Muscle of back (tissue), 11 donors: ENCODE measurements around the gene PYGB. TPM values are rescaled to one million over a fixed set of nuclear protein-coding genes. Genes with fewer than 3 reads are reported as not detected.
"Not testable (repeated sequence)": the region's sequence is repeated elsewhere in the genome, so short reads cannot be mapped to it uniquely, and the experiment has no call there.

Experiments used
- DNase-seq, 3 donors: peaks; one replicate each; pipeline versions ENCODE4 v3.0.0 to v3.0.0-alpha.2; 2013
- polyA plus RNA-seq, 10 donors: library from polyadenylated mRNA; unstranded; fragments of 120-200 nt; gene quantifications; one replicate each; pipeline ENCODE4 v1.2.1, GENCODE V29; 2013; ENCODE audit not compliant: insufficient read length in 10 of 10

The PYGB gene
- polyA plus RNA-seq, 10 donors = 20.2 to 27.8 (median 23.7) TPM

DNA sequence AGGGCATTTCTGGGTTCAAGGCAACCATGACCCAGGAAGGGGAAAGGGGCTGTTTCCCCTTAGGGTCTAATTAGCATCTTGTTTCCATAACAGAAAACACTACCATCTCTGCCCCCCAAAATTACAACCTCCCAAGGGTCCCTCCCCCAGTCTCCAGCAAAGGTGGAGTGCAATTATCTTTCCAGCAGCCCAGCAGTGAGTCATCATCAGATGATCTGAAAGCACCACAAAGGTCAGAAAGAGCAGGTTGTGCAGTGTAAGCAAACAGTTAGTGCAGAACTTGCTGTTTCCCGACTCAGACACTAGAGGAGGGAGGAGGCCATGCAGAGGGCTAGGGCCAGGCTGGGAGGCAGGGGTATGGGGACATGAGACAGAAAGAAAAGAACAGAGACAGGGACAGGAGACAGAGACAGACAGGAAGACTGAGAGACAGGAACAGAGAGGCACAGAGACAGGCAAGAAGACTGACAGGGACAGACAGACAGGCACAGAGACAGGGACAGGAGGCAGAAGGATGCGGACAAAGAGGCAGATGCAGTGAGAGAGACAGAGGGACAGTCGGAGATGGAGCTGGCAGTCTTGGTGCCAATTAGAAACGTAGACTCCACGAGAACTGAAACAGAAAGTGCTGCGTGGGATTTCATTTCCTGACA is 62.5 kb downstream of the PYGB start:
- peak; percentile 36 to 71 (median 60) for DNase-seq

DNA sequence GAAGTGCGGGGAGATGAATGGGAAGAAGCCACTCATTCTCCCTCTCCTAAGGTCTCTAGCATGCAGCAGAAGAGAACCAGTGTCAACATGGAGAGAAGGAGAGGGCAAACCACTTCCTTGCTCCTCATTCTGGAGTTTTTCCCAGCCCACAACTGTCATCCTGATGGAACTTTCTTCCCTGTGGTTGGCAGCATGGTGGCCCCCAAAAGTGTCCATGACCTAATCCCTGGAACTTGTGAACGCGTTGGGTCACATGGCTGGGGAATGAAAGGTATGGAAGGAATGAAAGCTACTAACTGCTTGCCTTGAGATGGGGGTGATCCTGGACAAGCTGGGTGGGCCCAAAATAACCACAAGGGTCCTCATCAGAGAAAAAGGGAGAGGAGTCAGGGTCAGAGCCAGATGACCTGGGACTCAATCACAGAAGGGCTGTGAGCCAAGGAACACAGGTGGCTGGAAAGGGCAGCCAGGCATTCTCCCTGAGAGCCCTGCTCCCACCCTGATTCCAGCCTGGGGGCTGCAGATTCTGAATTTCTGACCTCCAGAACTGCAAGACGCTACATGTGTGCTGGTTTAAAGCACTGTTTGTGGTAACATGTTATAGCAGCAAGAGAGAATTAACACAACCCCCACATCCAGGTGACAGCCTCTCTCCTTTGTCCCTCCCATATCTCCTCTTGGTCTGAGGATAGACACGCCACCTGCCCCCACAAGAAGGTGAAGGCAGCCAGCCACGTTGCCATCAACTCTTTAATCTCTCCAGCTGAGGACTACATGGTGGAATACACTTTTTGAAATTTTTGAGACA is 63.2 kb downstream of the PYGB start:
- DNase-seq = peak in 2 of 3 donors; percentile 47 to 87

DNA sequence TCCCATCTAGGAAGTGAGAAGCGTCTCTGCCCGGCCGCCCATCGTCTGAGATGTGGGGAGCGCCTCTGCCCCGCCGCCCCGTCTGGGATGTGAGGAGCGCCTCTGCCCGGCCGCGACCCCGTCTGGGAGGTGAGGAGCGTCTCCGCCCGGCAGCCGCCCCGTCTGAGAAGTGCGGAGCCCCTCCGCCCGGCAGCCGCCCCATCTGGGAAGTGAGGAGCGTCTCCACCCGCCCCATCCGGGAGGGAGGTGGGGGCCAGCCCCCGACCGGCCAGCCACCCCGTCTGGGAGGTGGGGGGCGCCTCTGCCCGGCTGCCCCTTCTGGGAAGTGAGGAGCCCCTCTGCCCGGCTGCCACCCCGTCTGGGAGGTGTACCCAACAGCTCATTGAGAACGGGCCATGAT is 64.8 kb downstream of the PYGB start:
- not testable (repeated sequence) for DNase-seq

DNA sequence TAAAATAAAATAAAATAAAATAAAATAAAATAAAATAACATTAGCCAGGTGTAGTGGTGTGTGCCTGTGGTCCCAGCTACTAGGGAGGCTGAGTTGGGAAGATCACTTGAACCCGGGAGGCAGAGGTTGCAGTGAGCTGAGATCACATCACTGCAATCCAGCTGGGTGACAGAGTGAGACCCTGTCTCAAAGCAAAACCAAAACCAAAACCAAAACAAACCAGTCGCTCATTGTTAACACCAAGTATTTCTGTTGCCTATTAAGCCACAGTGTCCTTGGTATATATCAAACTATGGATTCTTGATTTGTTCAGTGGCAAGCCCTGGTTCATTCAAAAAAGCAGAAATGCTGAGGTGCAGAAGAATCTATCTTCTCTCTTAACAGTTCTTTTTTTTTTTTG is 65.7 kb downstream of the PYGB start:
- no peak for DNase-seq

DNA sequence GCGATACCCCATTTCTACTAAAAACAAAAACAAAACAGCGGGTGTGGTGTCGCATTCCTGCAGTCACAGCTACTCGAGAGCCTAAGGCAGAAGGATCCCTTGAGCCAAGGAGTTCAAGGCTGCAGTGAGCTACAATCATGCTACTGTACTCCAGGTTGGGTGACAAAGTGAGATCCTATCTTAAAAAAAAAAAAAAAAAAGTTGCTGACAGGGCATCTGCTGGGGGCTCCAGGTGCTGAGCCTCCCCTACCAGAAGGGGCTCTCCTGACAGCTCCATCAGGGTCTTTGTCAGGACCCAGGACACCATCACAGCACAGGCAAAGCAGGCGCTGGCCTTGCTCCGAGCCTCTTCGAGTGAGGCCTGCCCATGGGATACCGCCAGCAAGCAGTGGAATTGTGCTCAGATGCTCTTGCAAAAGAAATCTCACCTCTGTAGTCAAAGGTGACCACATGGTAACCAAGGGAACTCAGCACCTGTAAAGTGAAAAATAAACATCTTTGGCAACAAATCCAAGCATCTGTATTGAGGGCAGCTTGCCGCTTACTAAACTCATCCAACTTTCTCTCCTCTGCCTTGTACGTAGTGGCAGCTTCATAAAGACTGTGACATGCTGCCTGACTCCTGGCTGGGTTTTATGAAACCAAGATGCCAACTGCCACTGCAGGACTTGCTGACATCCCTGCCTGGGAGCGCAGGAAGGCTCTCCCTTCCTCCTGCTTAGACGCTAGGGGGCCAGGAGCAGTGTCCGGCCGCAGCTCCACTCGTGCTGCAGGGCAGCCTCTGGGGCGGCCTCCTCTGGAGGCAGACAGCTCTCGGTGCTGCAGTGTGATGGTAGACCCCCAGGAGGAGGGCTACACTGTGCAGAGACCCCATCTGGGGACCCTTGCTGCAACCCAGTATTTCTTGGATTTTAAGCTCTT is 66.9 kb downstream of the PYGB start:
- no peak for DNase-seq

DNA sequence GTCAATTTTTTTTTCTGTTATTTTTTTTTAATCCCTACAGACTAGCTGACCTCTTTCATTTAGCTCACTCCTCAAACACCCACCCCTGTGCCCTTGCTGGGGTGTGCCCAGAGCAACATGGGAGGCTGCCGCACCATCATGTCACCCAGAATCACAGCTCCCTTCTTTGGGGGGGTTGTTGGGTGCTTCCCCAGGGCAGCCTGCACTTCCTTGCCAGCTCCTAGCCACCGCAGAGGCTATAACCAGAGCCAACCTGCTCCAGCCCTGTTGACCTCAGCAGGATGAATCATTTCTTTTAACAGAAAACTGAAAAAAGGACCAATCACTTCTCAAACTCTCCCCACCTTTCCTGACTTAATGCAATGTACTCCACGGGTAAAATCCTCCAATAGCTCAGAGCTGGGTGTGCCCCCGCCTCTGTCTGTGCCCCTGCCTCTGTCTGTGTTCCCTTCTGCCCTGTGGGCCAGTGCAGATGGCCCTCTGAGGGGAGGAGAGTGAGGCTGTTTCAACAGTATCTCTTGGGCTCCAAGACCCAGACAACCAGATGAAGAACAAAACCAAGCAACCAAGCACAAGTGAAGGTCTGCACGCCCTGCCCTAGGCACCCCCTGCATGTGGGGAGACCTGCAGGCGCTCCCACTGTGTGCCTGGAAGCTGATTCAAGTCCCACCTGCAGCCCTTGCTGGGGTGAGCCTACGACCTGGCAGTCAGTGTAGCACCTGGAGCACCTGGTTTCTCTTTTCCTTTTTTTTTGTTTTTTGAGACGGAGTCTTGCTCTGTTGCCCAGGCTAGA is 67.7 kb downstream of the PYGB start:
- no peak for DNase-seq

DNA sequence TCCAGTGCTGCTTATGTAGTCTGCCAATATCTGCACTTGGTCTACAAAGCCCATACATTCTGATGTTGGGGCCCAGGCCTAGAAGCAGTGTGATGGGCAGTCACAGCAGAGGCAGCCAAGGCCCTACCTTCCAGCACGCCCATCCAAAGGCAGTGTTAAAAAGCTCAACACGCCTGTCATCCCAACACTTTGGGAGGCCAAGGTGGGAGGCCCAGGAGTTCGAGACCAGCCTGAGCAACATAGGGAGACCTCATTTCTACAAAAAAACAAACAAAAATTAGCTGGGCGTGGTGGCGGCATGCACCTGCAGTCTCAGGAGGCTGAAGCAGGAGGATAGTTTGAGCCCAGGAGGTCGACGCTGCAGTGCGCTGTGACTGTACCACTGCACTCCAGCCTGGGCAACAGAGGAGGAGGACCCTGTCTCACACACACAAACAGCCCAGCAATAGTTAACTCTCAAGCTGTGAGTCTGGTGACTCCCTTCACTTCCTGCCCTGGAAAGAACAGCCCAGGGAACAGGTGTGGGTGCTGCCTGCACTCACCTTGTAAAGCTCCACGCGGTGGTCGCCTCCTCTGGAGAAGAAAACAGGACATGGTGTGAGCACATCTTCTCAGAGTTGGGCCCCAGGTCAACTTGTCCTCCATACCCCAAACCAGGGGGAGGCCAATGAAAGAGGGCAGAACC is 68.8 kb downstream of the PYGB start:
- no peak for DNase-seq

DNA sequence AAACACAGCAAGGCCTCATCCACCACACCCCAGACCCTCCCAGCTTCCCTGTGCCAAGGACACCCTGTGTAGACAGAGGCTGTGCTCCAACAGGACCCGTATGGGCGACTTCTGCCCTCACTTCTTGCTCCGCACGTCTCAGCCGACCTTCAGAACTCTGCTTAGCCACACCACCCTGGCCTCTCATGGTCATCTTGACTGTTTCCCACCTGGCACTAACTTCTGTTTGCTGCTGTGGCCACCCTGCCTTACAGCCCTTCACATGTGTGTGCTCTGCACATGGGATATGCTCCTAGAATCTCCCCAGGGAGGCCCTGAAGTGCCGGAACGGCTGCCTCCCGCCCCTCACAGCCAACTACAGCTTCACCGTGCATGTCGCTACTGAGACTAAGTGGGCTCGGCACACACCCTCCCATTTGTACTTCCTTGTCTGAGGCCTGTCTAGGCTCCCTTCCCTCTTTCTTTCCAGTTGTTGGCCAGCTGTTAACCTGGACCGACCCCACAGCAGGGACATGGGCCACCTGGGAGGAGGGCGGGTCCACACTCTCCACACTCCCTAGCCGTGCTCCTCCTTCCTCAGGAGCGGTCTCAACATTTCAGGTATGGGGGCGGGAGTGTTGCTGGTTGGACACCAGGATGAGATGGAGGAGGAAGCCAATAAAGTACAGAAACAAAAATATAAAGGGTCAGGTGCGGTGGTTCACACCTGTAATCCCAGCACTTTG is 69.6 kb downstream of the PYGB start:
- no peak for DNase-seq

DNA sequence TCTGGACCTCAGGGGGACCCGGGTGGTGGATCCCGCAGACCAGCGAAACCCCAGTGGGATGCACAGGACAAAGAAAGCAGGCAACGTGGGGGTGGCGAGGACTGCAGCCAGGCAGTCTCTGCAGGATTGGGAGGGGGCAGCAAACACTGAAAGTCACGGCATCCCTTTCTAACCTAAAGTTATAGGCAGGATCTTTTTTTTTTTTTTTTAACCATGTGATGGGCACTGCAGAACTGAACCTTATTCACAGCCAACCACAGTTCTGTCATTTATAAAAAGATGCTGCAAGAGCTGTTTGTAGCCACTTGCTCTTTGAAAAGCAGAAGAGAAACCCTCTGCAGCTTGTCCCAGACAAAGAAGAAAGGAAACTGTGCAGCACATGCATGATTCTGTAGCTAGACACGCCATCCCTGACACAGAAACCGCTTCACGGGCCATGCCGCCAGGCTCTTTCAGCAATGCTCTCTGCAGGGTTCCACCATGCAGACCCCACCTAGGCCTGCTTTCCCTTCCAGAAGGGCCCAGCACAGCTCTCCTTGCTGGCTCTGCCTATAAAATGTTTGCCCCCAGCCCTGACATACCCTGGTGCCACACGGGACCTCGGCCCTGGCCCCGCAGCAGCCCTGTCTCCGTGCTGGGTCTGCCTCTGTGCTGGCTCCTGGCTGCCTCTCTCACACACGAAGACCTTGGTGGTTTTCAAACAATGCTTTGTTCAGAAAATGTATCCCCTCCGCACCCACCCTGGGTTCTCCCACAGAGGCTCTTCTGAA is 70.8 kb downstream of the PYGB start:
- peak in 1 of 3 donors; percentile 34 for DNase-seq

DNA sequence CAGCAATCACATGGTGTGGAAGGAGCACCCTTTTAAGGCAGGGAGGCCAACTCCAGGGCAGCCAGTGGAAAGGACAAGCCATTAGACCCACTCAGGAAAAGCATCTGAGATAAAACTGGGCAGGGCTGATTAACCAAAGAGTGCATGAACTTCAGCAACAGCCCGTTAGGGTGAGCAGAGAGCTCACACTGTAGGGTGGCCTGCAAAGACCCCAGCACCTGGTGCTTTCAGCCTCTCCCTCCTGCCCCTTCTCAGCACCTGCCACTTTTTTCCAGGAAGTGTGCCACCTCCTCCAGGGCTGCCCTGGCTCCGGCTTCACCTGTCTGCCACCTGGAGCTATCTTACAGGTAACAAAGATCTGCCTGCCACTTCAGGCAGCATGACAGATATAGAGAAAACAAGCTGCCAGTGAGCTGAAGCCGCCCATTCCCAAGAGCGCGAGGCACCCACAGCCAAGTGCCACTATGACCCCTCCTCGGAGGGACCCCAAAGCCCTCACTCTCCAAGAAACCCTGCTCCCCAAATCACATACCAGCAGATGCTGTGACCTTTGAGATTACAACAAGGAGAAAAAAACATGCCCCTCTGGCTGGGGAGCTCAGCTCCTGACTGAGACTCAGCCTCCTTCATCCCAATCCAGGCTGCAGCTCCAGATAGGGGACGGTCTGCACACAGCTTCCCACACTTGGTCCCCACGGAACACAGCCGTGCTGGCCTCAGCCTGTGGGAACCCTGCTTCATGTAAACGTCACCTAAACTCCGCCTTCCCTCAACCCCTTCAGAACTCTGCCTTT is 71.6 kb downstream of the PYGB start:
- no peak for DNase-seq

DNA sequence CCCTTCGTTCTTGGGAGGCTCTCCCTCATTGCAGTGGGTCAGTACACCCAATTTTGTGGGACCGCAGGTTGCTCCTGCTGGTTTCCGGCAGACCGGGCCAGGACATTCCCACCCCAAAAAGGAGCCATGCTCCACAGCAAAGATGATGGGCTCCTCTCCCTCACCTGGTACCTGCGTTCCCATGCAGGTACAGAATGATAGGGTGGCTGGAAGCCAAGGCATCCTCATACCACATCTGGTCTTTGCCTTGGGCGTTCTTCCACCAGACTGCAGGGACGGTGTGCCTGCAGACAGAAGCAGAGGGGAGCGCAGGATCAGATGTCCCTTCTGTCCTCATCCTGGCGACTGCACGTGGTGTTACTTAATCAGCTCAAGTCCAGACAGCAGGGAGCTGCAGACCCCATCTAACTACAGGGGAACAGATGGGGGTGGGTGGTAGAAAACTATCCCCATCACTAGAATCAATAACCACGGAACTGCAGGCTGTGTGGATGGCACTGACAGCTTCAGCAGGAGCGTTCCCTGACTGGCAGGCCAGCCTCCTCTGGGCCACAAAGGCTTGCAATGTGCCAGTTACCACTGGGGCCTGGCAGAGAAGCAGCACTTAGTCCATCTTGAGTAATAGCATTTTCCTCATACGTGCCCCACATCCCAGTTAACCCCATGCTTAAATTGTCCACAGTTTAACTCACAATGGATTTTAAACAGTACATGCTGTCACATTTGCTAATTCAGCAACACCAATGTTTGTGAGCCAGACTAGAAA is 72.3 kb downstream of the PYGB start:
- DNase-seq = no peak

DNA sequence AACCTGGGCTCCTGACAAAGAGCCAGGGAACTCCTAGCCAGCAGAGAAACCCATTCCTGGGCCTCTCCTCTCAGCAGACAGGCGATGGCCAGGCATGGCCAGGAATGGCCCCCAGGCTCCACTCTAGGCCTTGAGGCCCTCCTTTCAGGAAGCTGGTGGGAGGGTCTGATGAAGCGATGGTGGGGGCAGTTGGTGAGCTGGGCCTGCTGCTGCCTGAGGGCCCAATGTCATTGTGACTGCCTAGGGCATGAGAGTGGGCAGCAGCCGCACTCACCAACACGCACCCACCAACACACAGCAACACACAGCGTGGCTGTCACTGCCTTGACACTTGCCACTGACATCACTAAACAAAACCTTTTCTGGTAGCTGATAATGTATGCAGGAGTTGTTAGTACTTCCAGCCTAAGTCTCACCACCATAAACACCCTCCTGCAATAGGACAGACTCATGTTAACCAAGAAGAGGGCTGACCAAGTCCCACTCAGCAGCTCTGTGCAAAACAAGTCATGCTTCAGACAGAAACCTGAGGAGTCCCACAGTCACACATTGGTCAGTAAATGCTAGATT is 73.5 kb downstream of the PYGB start:
- DNase-seq = no peak

DNA sequence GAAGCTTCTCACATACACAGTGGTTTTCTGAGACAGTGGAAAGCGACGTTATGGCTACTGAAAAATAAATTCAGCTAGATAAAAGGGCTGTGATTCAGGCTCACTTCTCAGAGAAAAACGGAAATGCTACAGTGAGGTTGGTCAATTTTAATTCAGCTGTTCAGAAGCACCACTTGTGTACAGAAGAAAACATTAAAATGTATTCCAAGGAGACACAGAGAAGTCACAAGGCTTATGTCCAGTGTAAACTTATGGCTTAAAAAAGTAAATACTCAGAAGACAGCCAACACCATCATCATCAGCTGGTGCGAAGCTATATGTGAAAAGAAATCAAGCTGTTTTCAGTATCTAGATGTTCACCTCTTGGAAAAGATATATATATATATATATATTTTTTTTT is 74.1 kb downstream of the PYGB start:
- no peak for DNase-seq

DNA sequence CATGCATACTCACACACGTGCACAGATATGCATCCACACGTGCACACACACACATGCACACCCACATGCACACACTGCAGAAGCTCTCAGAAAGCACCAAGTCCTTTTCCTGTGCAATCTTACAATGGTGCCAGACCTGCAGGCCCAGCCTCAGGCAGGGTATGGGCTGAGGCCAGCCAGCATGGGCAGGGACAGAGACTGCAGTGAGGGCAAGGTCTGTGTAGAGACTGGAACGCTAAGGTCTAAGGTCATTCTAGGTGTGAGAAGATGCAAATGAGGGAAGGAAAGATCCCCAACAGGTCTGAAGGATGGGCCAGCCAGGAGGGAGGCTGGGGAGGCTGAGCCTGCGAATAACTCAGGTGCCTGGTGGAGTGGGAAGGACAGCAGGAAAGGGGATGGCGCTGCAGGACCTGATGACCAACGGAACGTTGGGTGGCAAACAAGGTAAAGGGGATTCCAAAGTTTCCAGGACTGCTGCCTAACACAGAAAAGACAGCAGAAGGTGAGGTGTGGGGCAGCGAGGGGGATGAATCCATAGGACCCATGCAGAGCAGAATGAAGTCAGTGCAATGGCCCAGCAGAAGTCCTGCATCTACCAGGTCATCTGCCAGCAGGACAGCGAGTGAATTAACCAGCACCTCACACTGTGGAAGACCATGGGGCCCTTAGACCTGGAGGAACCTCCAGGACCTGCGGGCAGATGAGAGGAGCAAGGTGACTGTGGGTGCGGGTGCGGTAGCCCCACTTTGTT is 75.8 kb downstream of the PYGB start:
- DNase-seq = no peak

DNA sequence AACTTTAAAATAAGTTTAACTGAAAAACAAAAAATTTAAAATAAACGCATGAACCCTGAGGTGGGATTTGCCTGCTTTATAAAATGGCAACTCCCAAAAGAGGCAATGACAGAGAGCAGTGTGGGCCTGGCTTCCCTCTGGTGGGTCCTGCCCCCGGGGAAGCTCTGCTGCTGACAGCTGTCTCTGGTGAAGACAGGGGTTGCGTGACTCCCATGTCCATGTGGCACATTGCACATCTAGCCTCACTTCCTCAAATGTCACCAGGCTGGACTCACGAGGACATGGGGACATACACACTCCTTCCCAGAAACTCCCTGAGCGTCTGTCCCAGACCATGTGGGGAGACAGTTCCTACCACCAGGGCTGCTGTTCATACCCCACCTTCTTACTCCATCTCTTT is 76.5 kb downstream of the PYGB start:
- DNase-seq = peak; percentile 18 to 51 (median 22)

DNA sequence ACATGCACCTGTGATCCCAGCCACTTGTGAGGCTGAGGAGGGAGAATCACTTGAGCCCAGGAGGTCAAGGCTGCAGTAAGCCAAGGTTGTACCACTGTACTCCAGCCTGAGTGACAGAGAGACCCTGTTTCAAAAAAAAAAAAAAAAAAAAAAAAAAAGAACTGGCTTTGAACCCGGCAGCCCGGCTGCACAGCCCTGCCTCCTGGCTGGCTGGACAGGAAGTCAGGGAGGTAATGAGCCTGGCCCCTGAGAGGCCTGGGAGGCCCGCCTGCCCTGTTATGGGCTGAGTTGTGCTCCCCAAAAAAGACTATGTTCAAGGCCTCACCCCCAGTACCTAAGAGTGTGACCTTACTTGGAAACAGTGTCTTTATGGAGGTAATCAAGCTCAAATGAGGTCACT is 77.2 kb downstream of the PYGB start:
- no peak for DNase-seq

DNA sequence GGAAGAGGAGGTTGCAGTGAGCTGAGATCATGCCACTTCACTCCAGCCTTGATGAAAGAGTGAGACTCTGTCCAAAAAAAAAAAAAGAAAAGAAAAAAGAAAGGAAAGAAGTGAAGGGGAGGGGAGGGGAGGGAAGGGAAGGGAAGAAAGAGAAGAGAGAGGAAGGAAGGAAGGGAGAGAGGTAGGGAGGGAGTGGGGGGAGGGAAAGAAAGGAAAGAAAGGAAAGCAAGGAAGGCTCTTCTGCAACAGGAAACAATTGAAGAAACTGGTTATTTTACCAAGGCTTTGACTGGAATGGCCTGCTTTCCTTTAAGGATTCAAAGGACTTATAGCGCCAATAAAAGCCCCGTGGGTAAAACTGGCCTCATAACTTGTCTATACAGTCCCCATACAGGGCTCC is 78.1 kb downstream of the PYGB start:
- no peak for DNase-seq
